GM21576 (cell line): ENCODE measurements around the gene EXOC4.
A peak's percentile ranks its signal among the peaks of the same experiment; 100 is the strongest.

ENCODE experiments used
- ATAC-seq: cut with Tn5 transposase; IDR thresholded peaks from one replicate; pipeline ENCODE4 v1.9.1; 2021; ENCODE audit warnings: mild to moderate bottlenecking, moderate library complexity; ENCODE audit not compliant: unreplicated experiment

EXOC4 gene

DNA sequence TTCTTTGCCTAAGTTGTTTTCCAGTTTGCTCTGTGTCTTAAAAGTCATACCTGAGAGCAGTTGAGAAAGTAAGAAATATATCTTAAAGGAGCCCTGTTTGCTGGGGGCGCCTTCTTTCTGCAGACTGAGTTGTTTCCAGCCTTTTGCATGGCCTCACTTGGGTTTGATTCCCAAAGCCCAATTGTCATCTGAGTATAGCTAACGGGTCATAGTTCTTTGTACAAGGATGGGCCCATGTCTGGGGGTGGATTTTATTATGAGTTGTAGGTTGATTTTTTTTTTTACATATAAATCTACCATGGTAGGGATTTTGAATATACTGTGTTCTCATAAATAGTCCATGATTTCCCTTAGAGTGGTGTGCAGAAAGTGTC lies 555.6 kb downstream of the EXOC4 start:
- no peak for ATAC-seq

DNA sequence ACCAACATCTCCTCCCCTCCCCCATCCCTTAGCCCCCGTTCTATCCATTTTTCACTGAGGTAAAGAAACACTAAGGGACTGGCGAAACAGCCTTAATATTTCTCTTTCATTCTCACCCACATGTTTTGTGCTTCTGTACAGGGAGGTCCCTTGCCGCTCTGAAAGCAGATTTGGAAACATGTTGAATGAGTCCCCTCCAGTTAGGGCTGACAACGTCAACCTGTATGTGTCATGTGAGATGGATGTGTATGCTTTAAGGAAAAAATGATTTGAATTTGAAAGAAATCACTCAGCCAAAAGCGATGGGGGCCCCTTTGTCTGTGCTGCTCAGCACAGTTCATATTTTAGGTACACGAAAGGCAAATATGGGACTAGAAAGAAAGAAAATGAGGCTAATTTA lies 560.0 kb downstream of the EXOC4 start:
- ATAC-seq, result no peak

DNA sequence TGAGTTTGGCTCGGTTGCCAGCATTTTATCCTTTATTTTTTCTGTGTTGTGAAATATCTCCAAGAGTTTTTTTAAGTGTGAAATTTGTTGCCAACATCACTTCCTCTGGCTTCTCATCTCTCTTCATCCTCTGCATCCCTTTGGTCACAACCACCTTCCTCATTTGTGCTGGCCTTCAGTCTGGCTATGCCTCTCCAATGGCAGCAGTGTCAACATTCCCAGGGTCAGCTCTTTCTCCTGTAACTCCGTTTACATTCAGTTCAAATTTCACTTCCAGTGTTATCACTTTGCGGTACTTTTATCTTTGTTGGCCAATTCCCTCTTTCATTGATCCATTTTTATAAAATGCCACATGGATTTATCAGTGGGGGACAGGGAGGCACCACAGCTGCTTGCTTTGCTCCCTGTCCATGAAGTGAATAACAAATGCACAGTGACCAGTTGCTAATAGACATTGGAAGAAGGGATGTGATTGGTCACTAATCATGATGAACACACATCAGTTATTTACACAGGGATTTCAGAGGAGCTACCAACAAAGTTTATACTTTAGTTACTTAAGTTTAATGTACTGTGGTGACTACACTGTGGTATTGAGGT lies 562.8 kb downstream of the EXOC4 start:
- ATAC-seq, result no peak

DNA sequence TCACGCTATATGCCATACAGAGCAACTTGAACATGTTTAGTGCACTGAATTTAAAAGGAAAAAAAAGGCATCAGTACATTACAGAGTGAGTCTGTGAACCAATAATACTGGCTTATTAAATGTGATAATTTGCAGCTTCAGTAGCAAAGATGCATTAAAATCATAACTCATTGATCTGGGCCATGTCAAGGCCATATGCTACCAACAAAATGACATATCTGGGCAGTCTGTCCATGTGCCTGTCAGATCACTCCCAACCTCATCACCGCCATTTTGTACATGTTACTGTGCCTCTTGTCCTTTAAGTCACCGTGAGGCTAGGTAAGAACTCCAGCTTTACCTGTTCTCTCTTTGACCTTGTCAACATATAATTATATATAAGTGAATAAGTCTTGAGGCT lies 566.8 kb downstream of the EXOC4 start:
- no peak for ATAC-seq

DNA sequence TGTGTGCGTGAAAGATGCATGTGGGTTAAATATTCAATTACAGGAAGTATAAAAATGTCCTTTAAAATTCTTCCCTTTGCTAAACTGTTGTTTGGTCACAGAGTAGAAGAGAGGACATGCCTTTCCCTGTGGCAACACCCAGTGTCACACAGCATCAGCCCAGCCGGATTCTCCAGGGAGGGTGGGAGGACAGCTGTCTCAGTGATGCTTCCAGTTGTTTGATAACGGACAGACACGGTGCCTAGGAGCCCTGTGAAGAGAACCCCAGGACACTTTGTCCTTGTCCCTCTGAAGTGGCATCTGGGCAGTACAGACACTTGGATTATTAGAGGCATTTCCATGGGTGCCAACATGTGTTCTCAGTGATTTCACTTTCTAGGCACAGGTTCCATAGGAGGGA lies 567.7 kb downstream of the EXOC4 start:
- no peak for ATAC-seq

DNA sequence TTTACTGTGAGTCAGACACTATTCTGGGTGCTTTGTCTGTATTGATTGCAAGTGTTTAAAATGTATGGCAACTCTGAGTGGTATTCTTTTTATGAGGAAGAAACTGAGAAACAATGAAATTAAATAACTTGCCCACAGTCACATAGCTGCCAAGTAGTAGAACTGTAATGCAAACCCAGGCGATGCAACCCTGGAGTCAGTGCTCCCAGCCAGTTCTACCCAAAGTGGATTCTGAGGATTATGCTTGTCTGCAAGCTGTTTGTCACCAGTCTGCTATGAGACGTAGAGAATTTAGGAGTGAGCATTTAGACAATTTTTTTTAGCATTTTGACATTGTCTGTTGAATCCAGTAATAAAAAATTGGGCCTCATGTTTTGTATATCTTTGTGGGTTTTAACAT lies 568.3 kb downstream of the EXOC4 start:
- ATAC-seq, result no peak

DNA sequence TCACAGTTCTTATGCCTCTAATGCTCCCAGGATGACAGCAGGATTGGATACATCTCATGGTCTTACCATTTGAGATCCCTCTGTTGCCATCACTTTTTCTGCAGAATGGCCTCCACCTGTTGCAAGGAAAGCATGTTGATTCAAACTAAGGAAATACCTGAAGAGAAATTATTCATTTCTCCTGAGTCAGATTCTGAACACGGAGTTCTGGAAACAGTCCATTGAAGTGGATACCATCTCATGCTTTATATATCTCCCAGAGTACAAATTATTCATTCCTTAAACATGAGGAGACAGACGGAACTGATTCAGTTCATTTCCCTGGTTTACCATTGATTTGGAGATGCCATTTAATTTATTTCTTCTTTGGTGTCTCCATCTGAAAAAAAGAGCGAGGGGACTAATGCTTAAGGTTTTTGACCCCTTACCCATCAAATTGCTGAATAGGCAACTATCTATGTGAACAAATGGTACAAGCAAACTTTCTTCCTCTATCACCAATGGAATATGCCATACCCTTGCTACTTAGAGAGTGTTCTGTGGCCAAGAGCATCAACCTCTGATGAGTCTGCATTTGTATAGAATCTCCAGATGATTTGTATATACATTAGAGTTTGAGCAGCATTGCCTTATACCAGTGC lies 569.2 kb downstream of the EXOC4 start:
- no peak for ATAC-seq

DNA sequence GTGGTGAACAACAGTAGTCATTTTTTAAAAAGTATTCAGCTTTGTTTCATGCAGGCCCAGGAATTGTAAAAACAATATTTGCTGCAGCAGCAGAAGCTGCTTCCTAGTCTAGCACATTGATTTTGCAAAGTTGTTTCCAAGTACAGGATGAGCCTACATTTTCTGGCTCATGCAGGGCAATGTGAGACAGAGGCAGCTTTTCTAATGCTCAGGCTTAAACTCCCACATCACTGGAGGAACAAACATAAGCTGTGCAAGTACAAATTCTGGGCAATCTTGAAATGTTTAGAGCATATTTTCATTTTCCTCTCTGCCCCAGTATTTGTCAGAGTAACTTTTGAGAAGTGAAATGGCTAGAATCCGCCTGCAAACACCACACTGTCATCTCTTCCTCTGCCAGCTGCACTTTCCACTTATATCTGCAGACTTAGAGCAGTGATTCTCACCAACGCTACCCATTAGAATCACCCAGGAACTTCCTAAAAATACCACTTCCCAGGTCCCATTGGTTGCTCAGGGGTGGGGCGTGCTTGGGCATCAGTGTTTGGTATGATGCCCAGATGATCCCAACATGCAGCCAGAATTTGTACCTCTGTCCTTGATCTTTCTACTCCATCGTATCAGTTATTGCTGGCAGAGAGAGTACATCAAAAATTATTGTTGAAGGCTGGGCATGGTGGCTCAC lies 570.1 kb downstream of the EXOC4 start:
- ATAC-seq, result no peak

DNA sequence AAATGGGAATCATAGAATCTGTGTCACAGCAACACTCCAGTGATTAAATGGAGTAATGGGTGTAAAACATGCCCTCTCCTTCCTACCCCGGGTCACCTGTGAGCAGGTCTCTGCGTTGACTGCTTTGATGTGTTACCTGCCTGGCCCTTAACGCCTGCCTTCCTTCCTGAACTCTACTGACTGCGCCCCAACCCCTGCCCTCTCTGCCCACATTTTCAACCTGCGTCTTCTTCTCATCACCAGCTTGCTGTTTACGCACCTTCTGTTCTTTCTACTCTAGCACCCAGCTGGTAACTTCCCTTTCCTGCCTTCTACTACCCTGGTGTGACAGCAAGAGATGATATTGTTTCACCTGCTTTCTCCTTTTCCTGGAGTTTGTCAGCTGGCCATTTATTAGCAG lies 571.3 kb downstream of the EXOC4 start:
- no peak for ATAC-seq

DNA sequence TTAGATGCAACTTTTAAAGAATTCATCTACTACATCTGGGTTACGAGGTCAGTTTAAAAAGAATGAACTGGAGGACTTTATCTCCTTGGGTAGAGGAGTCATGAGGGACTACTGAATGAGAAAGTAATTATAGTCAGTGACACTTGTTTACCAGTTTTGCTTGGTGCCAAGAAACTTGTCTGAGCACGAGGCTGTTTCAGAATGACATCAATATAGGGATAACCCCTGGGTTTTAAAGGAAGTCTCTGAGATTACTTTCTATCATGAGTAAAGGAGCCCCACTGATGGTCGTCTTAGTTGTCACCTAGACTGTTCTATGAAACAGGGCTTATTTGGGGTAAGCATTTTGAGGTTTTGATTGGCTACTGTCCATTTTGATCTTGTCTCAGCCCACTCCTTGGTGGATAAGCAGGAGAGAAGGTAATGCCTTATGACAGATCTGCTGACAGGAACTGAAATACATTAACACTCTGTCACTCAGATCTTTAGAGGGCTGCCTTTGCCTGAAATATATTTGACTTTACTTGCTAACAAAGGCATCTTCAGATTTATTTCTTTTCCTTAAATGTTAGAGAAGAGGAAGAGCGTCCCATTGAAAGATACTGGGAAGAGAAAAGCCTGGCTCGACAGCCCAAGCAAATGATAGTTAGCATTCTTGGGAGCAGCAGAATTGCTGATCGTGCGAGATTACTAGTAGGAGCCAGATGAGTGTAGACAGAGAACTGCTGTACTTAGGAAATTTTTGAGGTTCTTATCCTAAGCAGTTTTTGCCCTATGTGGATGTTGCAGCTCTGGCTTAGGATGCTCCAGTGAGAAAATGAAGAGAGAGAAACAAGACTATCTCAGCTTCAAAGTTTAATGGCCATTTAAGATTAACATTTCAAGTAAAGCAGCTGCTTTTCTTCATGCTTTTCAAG lies 575.1 kb downstream of the EXOC4 start:
- peak; percentile 85 for ATAC-seq

DNA sequence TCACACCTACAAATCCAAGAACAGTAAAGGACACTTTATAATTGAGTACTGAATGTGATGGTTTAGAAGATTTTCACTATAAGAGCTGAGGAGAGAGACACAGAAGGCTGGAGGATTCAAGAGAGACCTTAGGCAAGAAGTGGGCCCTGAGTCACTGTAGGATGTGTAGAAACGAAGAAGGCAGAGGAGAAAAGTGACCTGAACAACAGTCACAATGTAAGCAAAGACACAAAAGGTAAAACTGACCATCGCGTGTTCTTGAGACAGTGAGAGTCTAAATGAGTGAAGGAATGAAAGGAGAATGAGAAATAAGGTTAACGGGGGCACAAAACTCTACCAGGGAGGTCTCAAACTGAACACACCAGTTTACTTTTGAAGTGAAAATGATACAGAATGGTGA lies 576.0 kb downstream of the EXOC4 start:
- ATAC-seq, result no peak

DNA sequence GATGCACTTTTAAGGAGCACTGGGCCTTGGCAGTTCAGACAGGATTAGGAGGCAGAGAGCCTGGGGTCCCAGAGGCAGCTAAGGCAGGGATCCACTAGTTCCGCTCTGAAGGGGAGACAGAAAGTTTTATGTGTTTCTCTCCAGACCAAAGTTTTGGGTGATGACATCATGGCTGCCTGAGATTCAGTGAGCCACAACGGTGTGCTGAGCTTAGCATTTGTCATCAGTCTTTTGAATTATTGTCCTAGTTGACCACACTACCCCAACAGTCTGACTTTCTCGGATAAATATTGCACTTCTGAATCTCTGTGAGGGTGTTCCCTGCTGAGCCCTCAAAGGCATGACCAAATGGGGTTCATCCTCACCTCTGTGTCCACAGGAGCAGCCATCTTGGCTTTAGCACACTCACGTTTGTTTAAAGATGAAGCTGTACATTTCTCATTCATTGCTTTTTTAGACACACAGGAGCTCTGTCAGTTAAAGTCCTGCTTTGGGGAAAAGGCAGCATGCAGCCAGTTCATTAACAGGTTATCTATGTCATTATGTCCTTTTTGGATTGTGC lies 576.5 kb downstream of the EXOC4 start:
- no peak for ATAC-seq

DNA sequence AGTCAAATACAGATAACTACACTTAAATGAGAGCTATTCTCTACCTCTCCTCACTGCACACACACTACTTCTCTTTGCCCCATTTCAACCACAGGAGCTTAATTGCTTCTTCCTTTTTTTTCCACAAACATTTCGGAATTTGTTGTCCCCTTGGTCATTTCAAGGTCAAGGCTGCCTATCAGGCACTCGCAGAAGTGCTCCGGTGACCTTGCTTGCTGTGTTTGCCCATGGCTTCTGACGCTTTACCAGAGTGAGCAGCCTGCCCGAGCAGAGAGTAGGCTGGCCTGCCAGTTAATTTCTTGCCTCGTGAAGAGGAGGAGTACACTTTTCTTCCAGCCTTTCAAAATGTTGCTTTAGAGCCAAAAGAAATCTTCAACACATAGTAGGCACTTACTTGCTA lies 577.2 kb downstream of the EXOC4 start:
- ATAC-seq, result no peak

DNA sequence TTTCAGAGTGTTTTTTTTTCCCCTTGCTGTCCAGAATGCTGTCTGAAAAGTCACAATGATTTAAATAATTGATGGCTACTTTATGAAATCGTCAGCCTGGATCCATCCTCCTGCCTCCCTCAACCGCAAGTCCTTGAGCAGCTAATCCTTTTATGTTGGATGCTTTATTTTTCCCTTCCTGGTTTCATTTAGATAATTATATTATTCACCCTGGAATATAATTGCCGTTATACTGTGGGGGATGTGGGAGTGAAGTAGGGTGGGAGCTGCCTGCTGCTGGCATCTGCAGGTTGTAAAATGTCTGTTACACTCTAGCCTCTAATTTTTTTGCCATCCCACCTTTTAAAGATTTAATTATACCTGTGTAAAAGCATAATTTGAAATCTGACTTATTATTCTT lies 583.8 kb downstream of the EXOC4 start:
- ATAC-seq, result no peak

DNA sequence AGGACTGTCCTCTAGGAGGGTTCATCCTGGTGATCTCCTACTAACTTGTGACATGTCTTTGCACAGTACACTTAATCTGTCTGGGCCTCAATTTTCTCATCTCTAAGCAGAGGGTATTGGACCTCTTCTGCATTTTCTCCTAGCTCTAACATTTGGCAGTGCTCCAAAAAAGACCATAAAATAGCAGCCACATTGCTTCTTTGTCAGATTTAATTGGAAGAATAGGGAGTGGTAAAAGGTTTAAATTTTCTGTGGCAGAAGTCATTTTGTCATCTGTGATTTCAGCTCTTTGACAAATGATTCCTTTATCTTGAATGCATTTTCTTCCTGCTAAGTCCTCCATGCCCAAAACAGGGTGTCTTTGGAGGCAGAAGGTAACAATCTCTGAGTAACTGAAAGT lies 584.3 kb downstream of the EXOC4 start:
- no peak for ATAC-seq

DNA sequence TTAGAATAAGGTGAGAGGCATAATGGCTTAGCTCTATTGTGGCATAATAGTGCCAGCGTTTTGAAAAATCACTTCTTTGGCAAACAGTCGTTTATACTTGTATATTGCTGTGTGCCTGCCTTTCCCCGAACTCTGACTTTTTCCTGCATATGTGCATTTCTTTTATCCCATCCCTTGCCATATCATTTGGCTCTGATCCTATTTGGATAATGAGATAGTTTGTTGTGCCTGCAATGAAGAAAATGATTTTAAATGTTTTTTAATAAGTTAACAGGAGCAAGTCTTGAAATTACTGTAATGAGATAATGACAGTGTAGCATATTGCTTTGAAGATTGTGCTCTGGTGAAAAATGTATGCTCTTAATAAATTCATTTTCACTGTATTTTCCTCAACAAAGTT lies 586.2 kb downstream of the EXOC4 start:
- ATAC-seq, result no peak

DNA sequence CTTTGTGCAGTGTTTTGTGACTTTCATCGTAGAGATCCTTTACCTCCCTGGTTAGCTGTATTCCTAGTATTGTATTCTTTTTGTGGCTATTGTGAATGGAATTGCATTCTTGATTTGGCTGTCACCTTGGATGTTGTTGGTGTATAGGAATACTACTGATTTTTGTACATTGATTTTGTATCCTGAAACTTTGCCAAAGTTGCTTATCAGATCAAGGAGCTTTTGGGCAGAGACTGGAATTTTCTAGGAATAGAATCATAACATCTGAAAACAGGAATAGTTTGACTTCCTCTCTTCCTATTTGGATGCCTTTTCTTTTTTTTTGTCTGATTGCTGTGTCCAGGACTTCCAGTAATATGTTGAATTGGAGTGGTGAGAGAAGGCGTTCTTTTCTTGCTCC lies 590.5 kb downstream of the EXOC4 start:
- no peak for ATAC-seq

DNA sequence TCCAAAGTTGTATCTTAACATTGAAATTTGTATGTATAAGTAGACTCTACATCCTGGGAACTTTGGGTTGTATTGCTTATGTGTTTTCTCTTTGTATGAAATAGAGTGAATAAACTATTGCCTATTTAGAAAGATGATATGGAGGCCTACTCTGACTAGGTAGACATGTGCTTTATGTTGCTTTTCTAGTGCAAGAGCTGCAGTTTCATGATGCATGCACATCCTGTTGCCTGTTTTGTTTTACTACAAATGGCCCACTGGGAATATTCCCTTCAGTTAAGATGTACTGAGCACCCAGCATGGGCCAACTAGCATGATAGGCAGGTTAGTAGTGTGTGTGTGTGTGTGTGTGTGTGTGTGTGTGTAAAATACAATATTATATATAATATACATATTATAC lies 592.1 kb downstream of the EXOC4 start:
- ATAC-seq, result no peak

DNA sequence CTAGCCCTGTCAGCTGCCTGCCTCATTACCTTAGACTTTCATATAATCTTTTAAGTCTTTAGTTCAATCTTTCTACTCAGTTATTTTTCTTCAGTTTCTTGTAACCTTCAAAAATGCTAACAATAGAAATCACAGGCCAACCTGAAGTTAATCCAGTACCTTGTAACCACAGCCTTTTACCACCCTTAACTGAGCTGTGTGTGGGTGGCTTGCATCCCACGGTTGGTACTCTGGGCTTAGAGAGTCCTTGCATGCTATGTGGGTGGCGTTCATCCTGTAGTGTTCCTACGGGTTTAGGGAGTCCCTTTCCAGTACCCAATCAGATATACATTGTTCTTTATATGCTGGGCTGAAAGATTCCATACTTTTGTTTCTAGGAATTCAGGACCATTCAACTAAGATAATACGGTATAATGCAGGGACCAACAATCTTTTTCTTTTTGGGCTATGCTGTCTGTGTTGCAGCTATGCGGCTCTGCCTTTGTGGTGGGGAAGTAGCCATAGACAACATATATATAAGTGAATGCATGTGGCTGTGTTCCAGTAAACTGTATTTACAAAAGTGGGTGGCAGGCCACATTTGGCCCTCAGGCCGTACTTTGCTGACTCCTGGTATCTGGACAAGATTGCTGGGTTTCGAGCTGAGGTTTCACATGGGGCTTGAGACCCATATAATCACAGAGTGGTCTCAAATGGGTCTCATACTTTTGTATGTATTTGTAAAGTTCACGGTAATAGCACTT lies 593.5 kb downstream of the EXOC4 start:
- ATAC-seq, result no peak

DNA sequence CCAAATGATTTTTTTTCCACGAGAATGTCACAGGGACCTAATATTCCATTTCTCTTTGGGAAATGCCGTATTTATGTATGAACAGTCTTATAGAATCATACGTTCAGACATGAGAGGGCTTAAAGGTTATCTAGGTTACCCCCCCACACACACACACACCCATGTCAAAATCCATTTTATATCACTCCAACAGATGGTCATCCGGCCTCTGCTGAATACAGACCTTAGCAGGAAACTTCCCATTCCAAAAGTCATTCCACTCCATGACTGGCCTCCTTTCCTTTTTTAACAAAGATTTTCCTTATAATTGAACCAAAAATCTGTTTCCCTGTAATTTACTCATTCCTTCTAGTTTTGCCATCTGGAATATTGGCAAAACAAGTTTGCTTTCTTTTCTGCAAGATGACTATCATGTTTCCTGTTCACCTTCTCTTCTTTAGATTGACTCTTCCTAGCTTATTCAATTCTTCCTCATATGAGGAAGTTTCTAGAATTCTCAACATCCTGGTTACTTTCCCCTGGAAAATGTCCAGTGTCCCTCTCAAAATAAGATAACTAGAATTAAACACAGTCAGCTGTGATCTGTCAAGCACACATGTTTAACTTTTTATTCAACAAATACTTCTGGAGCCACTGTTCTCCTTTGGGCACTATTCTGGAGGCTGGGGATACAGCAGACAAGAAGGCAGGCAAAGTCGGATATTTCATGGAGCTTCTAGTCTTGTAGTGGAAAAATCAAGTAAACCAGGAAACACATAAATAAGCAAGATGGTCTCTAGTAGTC lies 597.8 kb downstream of the EXOC4 start:
- ATAC-seq, result no peak
